ENCODE data around the gene LRRC4C.

Gene LRRC4C

DNA sequence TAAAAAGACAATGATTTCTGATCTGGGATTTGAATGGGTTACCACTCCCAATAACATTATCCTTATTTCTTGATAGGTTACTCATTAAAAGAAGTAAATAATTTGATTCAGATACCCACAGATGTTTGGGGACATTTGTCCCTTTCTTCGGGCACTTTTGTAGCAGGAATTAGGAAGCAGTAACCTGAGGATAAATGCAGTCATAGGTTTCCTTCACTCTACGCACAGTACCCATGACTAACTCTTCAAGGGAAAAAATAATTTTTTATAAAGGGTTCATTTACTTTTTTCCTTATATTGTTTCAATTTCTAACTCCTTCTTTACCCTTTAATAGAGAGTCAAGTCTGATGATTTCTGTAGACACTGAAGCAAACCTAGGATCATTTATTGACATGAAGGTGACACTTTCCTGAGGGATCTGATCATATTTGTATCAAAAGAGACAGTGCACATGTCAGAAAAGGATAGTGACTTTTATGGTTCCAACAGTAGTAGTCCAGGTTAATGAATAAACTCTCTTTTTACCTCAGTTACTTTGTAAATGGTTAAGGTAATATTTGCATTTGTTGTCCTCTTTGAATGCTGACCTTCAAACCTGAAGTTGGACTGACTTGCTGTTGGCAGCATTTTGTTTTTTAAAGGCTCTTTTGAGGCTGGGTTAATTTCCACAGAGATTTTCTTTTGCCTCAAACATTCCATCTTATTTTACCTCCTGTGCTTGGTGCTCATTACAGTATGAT is 1072.0 kb downstream of the LRRC4C start:
- no peak overlapping the region for H3K4me3 Mint-ChIP-seq
- H3K9me3 Mint-ChIP-seq = peaks cover 23% of the 10 kb centered on the region
- H3K4me1 Mint-ChIP-seq (ENCODE audit: low read depth) = no peaks in the 10 kb centered on the region
- no peak overlapping the region for H3K27ac Mint-ChIP-seq
- no peaks in the 10 kb centered on the region for H3K36me3 Mint-ChIP-seq (ENCODE audit: low read depth)
- no peaks in the 10 kb centered on the region for H3K27me3 Mint-ChIP-seq

DNA sequence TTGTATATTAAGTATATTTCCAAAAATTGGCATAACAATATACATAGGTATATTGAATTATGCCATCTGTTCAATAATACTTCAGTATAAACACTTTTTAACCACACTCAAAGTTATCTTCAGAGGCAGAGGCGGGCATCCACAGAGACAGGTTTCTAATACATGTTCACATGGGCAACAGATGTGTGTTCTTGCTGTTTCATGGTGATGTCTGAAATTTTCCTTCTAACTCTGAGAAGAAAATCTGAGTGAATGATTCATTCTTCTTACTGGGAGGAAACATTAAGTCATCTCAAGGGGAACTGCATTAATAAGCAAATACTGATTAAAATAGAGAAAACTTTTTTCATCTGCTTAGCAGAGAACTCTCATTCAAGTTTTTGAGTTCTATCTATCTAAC is 1074.5 kb downstream of the LRRC4C start:
- Mint-ChIP-seq H3K27ac (no peak overlapping the region), H3K36me3 (ENCODE audit: low read depth) (no peaks in the 10 kb centered on the region), H3K9me3 (peaks cover 23% of the 10 kb centered on the region), H3K4me1 (ENCODE audit: low read depth) (no peaks in the 10 kb centered on the region), H3K4me3 (no peak overlapping the region), H3K27me3 (no peaks in the 10 kb centered on the region)

DNA sequence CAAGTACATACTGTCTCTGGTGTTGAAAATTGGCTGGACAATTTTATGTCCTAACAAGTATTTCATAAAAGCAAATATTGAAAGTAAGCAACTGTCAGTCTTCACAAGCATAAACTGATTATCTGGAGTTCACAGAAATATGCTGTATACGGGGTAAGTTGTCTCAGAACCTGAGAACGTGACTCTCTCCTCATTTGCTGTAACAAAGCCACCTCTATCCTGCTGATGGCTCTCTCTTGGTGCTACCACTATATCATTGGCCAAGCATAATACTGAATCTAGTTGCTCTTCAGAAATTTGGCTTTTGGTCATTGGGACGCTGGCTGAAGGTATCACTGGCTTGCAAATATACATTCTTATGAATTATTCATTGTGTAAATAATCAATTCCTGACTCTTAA is 1078.0 kb downstream of the LRRC4C start:
- peaks cover 12% of the 10 kb centered on the region for H3K9me3 Mint-ChIP-seq
- no peaks in the 10 kb centered on the region for H3K4me1 Mint-ChIP-seq (ENCODE audit: low read depth)
- no peak overlapping the region for H3K27ac Mint-ChIP-seq
- no peaks in the 10 kb centered on the region for H3K27me3 Mint-ChIP-seq
- H3K4me3 Mint-ChIP-seq = no peak overlapping the region
- H3K36me3 Mint-ChIP-seq (ENCODE audit: low read depth) = no peaks in the 10 kb centered on the region

- H3K4me3 Mint-ChIP-seq = no peak overlapping the region
- H3K36me3 Mint-ChIP-seq (ENCODE audit: low read depth) = no peaks in the 10 kb centered on the region
- H3K27me3 Mint-ChIP-seq = no peaks in the 10 kb centered on the region
- H3K27ac Mint-ChIP-seq = no peak overlapping the region
- H3K4me1 Mint-ChIP-seq (ENCODE audit: low read depth) = no peaks in the 10 kb centered on the region
- H3K9me3 Mint-ChIP-seq = peaks cover 13% of the 10 kb centered on the region
Observed at GRCh38 chr11:40380835-40381234, 1078.6 kb downstream of the LRRC4C start.

GRCh38 chr11:40376331-40376730 is 1083.1 kb downstream of the LRRC4C start:
- H3K4me3 Mint-ChIP-seq = no peak overlapping the region
- no peaks in the 10 kb centered on the region for H3K4me1 Mint-ChIP-seq (ENCODE audit: low read depth)
- peaks cover 14% of the 10 kb centered on the region for H3K9me3 Mint-ChIP-seq
- H3K36me3 Mint-ChIP-seq (ENCODE audit: low read depth) = no peaks in the 10 kb centered on the region
- H3K27ac Mint-ChIP-seq = no peak overlapping the region
- H3K27me3 Mint-ChIP-seq = no peaks in the 10 kb centered on the region

DNA sequence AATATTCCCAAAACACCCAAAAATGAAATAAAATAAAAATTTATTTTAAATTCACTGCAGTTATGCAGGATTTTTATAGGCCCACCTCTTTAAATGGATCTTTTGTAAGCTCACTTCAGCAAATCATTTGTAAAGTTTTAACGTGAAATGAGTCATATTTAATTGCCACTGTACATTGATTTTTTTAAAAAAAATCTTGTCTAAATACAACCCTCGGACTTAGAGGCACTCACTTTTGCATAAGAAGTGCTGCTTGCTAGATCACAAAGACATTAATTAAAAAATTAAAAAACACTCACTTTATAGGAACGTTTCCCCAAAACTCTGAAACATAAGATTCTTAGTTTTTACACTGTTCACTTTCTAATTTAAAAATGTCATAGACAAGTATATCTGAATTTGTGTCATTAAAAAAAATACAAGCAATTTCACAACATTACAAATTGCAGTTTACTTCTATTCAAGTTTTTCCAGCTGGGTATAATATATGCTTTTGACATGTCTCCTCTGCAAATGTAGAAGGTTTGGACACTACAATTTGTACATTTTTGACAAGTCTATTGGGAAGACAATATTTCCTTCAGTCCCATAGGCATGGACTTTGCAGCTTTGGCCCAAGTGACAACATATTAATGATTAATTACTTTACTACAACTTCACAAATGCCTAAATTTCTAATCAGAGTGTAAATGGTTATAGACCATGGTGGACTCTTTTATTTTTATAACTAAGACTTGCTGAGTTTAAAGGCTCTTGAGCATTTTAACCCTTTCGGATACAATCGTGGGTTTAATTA is 1088.4 kb downstream of the LRRC4C start:
- no peaks in the 10 kb centered on the region for H3K27me3 Mint-ChIP-seq
- no peaks in the 10 kb centered on the region for H3K4me1 Mint-ChIP-seq (ENCODE audit: low read depth)
- H3K9me3 Mint-ChIP-seq = peaks cover 9% of the 10 kb centered on the region
- no peak overlapping the region for H3K4me3 Mint-ChIP-seq
- H3K36me3 Mint-ChIP-seq (ENCODE audit: low read depth) = no peaks in the 10 kb centered on the region
- H3K27ac Mint-ChIP-seq = no peak overlapping the region

DNA sequence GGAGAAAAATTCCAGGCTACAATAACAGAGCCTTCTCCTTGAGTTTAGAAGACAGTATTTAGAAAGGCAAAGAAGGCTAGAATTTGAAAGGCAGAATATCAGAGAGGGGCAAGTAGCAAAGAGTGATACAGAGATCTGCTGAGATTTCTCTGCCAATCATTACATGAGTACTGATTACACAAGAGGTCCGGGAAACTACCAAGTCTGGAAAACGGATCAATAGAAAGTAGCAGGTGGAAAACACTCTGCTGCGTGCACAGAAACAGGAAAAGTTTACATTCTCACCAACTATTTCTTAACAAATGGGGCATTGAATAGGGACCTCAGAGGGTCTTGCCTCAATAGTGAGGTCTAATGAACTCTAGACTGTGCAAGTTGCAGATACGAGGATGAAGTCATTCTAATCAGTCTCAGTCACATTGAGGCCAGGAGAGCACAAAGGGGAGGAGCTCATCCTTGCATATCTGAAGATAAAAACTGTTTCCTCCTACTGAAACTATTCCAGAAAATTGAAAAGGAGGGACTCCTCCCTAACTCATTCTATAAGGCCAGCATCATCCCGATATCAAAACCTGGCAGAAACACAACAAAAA is 1099.2 kb downstream of the LRRC4C start:
- Mint-ChIP-seq H3K27me3 (no peaks in the 10 kb centered on the region), H3K27ac (no peak overlapping the region), H3K4me3 (no peak overlapping the region), H3K36me3 (ENCODE audit: low read depth) (no peaks in the 10 kb centered on the region), H3K9me3 (peaks cover 13% of the 10 kb centered on the region), H3K4me1 (ENCODE audit: low read depth) (no peaks in the 10 kb centered on the region)

DNA sequence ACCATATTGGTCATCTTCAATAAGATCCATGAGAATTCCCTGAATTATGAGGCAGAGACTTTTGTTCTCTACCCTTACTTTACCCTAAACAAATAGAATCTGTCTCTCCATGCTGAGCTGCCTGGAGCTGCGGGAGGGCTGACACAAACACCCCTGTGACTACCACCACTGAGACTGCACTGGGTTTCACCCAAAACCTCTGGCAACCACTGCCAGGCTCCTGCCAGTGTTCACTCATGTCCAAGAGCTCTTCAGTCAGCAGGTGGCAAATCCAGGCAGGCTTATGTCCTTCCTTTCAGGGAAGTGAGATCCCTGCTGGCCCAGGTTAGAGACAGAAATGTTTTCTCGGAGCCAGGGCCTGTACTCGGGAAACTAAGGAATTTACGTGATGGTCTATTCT is 1105.3 kb downstream of the LRRC4C start:
- H3K4me1 Mint-ChIP-seq (ENCODE audit: low read depth) = no peaks in the 10 kb centered on the region
- no peaks in the 10 kb centered on the region for H3K36me3 Mint-ChIP-seq (ENCODE audit: low read depth)
- peaks cover 19% of the 10 kb centered on the region for H3K9me3 Mint-ChIP-seq
- H3K27me3 Mint-ChIP-seq = no peaks in the 10 kb centered on the region
- H3K4me3 Mint-ChIP-seq = no peak overlapping the region
- H3K27ac Mint-ChIP-seq = no peak overlapping the region

DNA sequence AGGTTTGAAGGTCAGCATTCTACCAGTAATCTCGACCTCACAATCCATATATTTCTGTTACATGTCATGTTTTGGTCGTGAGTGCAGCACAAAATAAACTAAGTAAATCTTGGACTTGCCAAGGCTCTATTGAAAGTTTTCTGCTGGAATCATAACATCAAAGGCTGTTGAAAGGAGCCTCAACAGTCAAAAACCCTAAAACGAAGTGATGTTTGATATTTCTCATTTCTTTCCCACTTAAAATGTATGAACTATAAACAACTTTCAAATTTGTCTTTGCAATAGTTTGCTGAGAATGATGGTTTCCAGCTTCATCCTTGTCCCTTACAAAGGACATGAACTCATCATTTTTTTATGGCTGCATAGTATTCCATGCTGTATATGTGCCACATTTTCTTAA is 1118.5 kb downstream of the LRRC4C start:
- Mint-ChIP-seq H3K4me3 (no peak overlapping the region), H3K27me3 (no peaks in the 10 kb centered on the region), H3K36me3 (ENCODE audit: low read depth) (no peaks in the 10 kb centered on the region), H3K27ac (no peak overlapping the region), H3K9me3 (peaks cover 12% of the 10 kb centered on the region), H3K4me1 (ENCODE audit: low read depth) (no peaks in the 10 kb centered on the region)

- Mint-ChIP-seq H3K27me3 (no peaks in the 10 kb centered on the region), H3K4me3 (no peak overlapping the region), H3K27ac (no peak overlapping the region), H3K4me1 (ENCODE audit: low read depth) (no peaks in the 10 kb centered on the region), H3K9me3 (peaks cover 9% of the 10 kb centered on the region), H3K36me3 (ENCODE audit: low read depth) (no peaks in the 10 kb centered on the region)
Observed at GRCh38 chr11:40338739-40339138, 1120.7 kb downstream of the LRRC4C start.

DNA sequence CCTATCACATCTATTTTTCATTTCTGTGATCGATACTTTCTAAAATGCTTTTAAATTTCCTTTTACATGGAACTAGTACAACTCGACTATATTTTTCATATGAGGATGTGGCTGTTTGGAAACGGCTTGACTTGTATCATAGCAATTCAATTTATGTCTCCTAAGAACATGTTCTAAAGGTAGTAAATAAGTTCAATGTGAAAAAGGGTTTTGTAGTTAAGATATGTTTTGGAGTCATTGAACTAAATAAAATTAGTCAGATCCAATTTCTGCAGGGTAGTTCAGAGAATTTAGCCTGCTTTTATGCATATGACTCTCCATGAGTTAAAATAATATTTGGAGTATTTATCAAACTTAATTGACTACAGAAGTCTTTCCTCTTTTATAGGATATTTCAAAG is 1121.4 kb downstream of the LRRC4C start:
- Mint-ChIP-seq H3K4me3 (no peak overlapping the region), H3K27ac (no peak overlapping the region), H3K4me1 (ENCODE audit: low read depth) (no peaks in the 10 kb centered on the region), H3K27me3 (no peaks in the 10 kb centered on the region), H3K36me3 (ENCODE audit: low read depth) (no peaks in the 10 kb centered on the region), H3K9me3 (peaks cover 7% of the 10 kb centered on the region)

DNA sequence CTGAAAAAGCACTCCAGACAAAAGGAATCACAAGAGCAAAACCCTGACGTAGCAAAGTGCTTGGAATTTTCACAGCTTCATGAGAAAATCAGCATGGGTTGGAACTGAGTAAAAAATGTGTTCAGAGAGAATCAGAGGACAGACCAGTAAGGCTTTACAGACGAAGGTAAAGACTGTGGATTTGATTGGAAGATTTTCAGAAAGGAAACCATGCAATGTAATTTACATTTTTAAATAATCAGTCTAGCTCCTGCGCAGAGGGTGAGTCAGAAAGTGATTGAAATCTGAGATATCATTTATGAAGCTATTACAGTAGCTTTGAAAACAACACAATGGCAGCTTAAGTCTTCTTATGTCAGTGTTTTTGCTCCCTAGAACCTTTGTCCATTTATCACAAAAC is 1122.3 kb downstream of the LRRC4C start:
- Mint-ChIP-seq H3K4me1 (ENCODE audit: low read depth) (no peaks in the 10 kb centered on the region), H3K27me3 (no peaks in the 10 kb centered on the region), H3K9me3 (peaks cover 12% of the 10 kb centered on the region), H3K4me3 (no peak overlapping the region), H3K36me3 (ENCODE audit: low read depth) (no peaks in the 10 kb centered on the region), H3K27ac (no peak overlapping the region)

GRCh38 chr11:40328890-40329614 is 1130.4 kb downstream of the LRRC4C start:
- Mint-ChIP-seq H3K36me3 (ENCODE audit: low read depth) (no peaks in the 10 kb centered on the region), H3K27ac (no peak overlapping the region), H3K4me1 (ENCODE audit: low read depth) (no peaks in the 10 kb centered on the region)

GRCh38 chr11:40323241-40323640 is 1136.2 kb downstream of the LRRC4C start:
- Mint-ChIP-seq H3K27ac (no peak overlapping the region), H3K27me3 (no peaks in the 10 kb centered on the region), H3K36me3 (ENCODE audit: low read depth) (no peaks in the 10 kb centered on the region), H3K9me3 (peaks cover 8% of the 10 kb centered on the region), H3K4me1 (ENCODE audit: low read depth) (no peaks in the 10 kb centered on the region), H3K4me3 (no peak overlapping the region)

More at GRCh38 chr11:40328890-40329614, 1130.4 kb downstream of the LRRC4C start:
- H3K27me3 Mint-ChIP-seq = no peaks in the 10 kb centered on the region
- peaks cover 19% of the 10 kb centered on the region for H3K9me3 Mint-ChIP-seq
- H3K4me3 Mint-ChIP-seq = no peak overlapping the region

- Mint-ChIP-seq H3K27me3 (no peaks in the 10 kb centered on the region), H3K4me1 (ENCODE audit: low read depth) (no peaks in the 10 kb centered on the region), H3K27ac (no peak overlapping the region), H3K4me3 (no peak overlapping the region), H3K36me3 (ENCODE audit: low read depth) (no peaks in the 10 kb centered on the region), H3K9me3 (peaks cover 16% of the 10 kb centered on the region)
Observed at GRCh38 chr11:40321537-40321936, 1137.9 kb downstream of the LRRC4C start.
